Mesenchymal stem cell (in vitro differentiated cells and primary cell): ENCODE data around the gene ZNF879.
A peak's percentile ranks its signal among the peaks of the same experiment; 100 is the strongest.

Source experiments
- DNase-seq: peaks from one replicate; pipeline ENCODE4 v3.0.0-alpha.2; 2013
- H2AFZ ChIP-seq: one replicate; pipeline ENCODE4 v1.6.1; 2013; ENCODE audit warnings: low read depth, mild to moderate bottlenecking, control low read depth, inconsistent platforms, low read length, moderate library complexity
- H2AK5ac ChIP-seq: 2 replicates; pipeline ENCODE4 v1.6.1; 2013; ENCODE audit warnings: low read length, moderate library complexity, mild to moderate bottlenecking, inconsistent platforms; ENCODE audit not compliant: severe bottlenecking
- H2BK120ac ChIP-seq: one replicate; pipeline ENCODE4 v1.6.1; 2013; ENCODE audit warnings: low read depth, mild to moderate bottlenecking, inconsistent platforms, low read length, moderate library complexity
- H2BK12ac ChIP-seq, 2 experiments: one replicate each; pipeline ENCODE4 v1.6.1; 2013; ENCODE audit warnings: inconsistent platforms in 2 of 2, low read length in 2 of 2, mild to moderate bottlenecking in 2 of 2, moderate library complexity in 2 of 2, control low read depth in 1 of 2
- H2BK15ac ChIP-seq: one replicate; pipeline ENCODE4 v1.6.1; 2013; ENCODE audit warnings: mild to moderate bottlenecking, low read depth, inconsistent platforms; ENCODE audit not compliant: poor library complexity, severe bottlenecking
- H2BK5ac ChIP-seq: 2 replicates; pipeline ENCODE4 v1.6.1; 2013; ENCODE audit warnings: low read depth, mild to moderate bottlenecking, low read length, control low read depth, inconsistent platforms; ENCODE audit not compliant: poor library complexity, severe bottlenecking
- H3K14ac ChIP-seq, 2 experiments: one replicate each; pipeline ENCODE4 v1.6.1; 2013; ENCODE audit warnings: inconsistent platforms in 2 of 2, low read length in 2 of 2, control low read depth in 1 of 2, mild to moderate bottlenecking in 1 of 2, moderate library complexity in 1 of 2
- H3K18ac ChIP-seq, 2 experiments: one replicate each; pipeline ENCODE4 v1.6.1; 2013; ENCODE audit warnings: inconsistent platforms in 2 of 2, low read length in 2 of 2, control low read depth in 1 of 2, low read depth in 1 of 2, mild to moderate bottlenecking in 1 of 2
- H3K23ac ChIP-seq, 2 experiments: one replicate each; pipeline ENCODE4 v1.6.1; 2013; ENCODE audit warnings: inconsistent platforms in 2 of 2, low read length in 2 of 2, mild to moderate bottlenecking in 2 of 2, moderate library complexity in 2 of 2, control low read depth in 1 of 2
- H3K27ac ChIP-seq: 2 replicates; pipeline ENCODE4 v1.5.1; 2013; ENCODE audit warnings: mild to moderate bottlenecking, moderate library complexity, low read length, control low read depth, inconsistent platforms; ENCODE audit not compliant: poor library complexity, severe bottlenecking
- H3K27me3 ChIP-seq, 2 experiments: 2 replicates each; pipeline versions ENCODE4 v1.6.1 to v1.7.0; 2013; ENCODE audit warnings: low read length in 2 of 2, mild to moderate bottlenecking in 2 of 2, moderate library complexity in 2 of 2, control low read depth in 1 of 2, inconsistent platforms in 1 of 2; ENCODE audit not compliant: control insufficient read depth in 1 of 2, insufficient read depth in 1 of 2
- H3K36me3 ChIP-seq, 2 experiments: 2 replicates each; pipeline versions ENCODE4 v1.6.1 to v1.7.0; 2013; ENCODE audit warnings: low read length in 2 of 2, control low read depth in 1 of 2, inconsistent platforms in 1 of 2, low read depth in 1 of 2, mild to moderate bottlenecking in 1 of 2; ENCODE audit not compliant: insufficient read depth in 2 of 2, control insufficient read depth in 1 of 2
- H3K4ac ChIP-seq, 2 experiments: one replicate each; pipeline ENCODE4 v1.6.1; 2013; ENCODE audit warnings: inconsistent platforms in 2 of 2, low read length in 2 of 2, mild to moderate bottlenecking in 2 of 2, moderate library complexity in 2 of 2, control low read depth in 1 of 2, low read depth in 1 of 2
- H3K4me1 ChIP-seq: 2 replicates; pipeline ENCODE4 v1.6.1; 2013; ENCODE audit warnings: low read depth, low read length, control low read depth; ENCODE audit not compliant: control insufficient read depth, insufficient read depth
- H3K4me2 ChIP-seq: 2 replicates; pipeline ENCODE4 v1.6.1; 2013; ENCODE audit warnings: low read length, mild to moderate bottlenecking, inconsistent platforms; ENCODE audit not compliant: poor library complexity, severe bottlenecking
- H3K4me3 ChIP-seq, 2 experiments: 2 replicates each; pipeline versions ENCODE4 v1.5.1 to v1.7.0; 2013; ENCODE audit warnings: low read length in 2 of 2, mild to moderate bottlenecking in 2 of 2, control low read depth in 1 of 2, low read depth in 1 of 2; ENCODE audit not compliant: insufficient read depth in 1 of 2
- H3K79me1 ChIP-seq: replicated peaks from 2 replicates; pipeline ENCODE4 v1.6.1; 2013; ENCODE audit warnings: mild to moderate bottlenecking, control low read depth, low read length, inconsistent platforms; ENCODE audit not compliant: poor library complexity, severe bottlenecking
- H3K9ac ChIP-seq: 2 replicates; pipeline ENCODE4 v1.7.0; 2013; ENCODE audit warnings: mild to moderate bottlenecking, low read length, moderate library complexity
- H3K9me3 ChIP-seq: 2 replicates; pipeline ENCODE4 v1.7.0; 2013; ENCODE audit warnings: mild to moderate bottlenecking, low read length; ENCODE audit not compliant: control insufficient read depth
- H4K8ac ChIP-seq: one replicate; pipeline ENCODE4 v1.6.1; 2013; ENCODE audit warnings: inconsistent platforms, mild to moderate bottlenecking, low read length, moderate library complexity
- H4K91ac ChIP-seq: one replicate; pipeline ENCODE4 v1.6.1; 2013; ENCODE audit warnings: mild to moderate bottlenecking, low read length, inconsistent platforms
- WGBS: methylation state at CpG from one replicate; pipeline ENCODE4 v1.1.7; 2013; ENCODE audit warnings: mixed read lengths; 5-methylcytosine and 5-hydroxymethylcytosine counted together

The ZNF879 gene

DNA sequence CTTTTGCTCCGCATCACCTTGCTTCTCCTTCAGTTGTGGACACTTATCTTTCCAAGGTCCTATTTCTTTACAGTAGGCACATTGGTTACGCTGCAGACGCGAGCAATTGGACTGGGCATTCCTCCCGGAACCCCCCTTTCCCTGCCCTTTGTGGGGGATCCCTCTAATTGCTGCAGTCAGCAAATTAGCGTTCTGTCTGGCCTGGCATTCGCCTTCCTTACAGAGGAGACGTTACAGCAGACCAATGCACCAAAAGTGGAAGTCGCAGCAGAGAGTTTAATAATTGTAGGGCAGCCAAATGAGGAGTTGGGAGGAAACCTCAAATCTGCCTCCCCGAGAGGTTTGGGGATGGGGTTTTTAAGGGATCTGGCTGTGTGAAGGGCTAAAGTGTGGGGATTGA is 31.3 kb downstream of the ZNF879 start:
- Histone ChIP-seq H3K9ac (no peak overlapping the region), H2AFZ (no peak overlapping the region), H3K27me3 (no peaks in the 10 kb centered on the region), H3K23ac (no peak overlapping the region), H3K79me1 (no peaks in the 10 kb centered on the region), H3K4me3 (no peak overlapping the region), H3K14ac (no peak overlapping the region), H3K4me2 (no peak overlapping the region), H2BK5ac (no peak overlapping the region), H4K8ac (no peak overlapping the region), H3K4me1 (no peaks in the 10 kb centered on the region), H3K9me3 (peaks cover 36% of the 10 kb centered on the region), H4K91ac (no peak overlapping the region), H2AK5ac (no peak overlapping the region), H3K27ac (no peak overlapping the region), H2BK12ac (no peak overlapping the region), H2BK15ac (no peak overlapping the region), H3K36me3 (no peaks in the 10 kb centered on the region), H3K4ac (no peak overlapping the region), H3K18ac (no peak overlapping the region), H2BK120ac (no peak overlapping the region)
- 74% methylated on average over 10 of the region's 10 CpGs for WGBS
- DNase-seq = no peak

DNA sequence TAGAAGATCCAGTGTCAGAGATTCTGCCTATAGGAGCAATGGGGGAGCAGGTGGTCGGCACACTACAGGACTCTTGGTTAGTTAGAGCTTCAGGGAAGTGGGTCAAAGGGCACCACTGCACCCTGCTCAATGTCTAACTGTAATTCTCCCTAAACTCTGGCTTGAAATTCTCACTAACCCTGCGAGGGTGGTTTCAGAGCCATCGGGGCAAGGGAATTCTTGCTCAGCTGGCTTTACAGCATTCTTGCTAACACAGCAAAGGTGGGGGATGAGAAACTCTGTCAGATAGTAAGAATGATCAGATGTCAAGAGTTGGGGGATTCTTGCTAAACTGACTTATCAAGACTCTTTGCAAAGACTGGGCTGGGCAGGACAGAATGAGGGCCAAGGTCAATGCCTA is 31.8 kb downstream of the ZNF879 start:
- no peaks in the 10 kb centered on the region for H3K36me3 ChIP-seq
- H3K4ac ChIP-seq = no peak overlapping the region
- WGBS = 84% methylated on average over 3 of the region's 3 CpGs
- no peak overlapping the region for H3K4me2 ChIP-seq
- H3K18ac ChIP-seq = no peak overlapping the region
- H3K79me1 ChIP-seq = no peaks in the 10 kb centered on the region
- H3K27ac ChIP-seq = no peak overlapping the region
- H4K91ac ChIP-seq = no peak overlapping the region
- peaks cover 33% of the 10 kb centered on the region for H3K9me3 ChIP-seq
- H3K4me1 ChIP-seq = no peaks in the 10 kb centered on the region
- no peak overlapping the region for H2BK120ac ChIP-seq
- H2BK5ac ChIP-seq = no peak overlapping the region
- no peak overlapping the region for H3K4me3 ChIP-seq
- H2BK15ac ChIP-seq = no peak overlapping the region
- no peak overlapping the region for H3K9ac ChIP-seq
- H2BK12ac ChIP-seq = no peak overlapping the region
- H3K23ac ChIP-seq = no peak overlapping the region
- no peak overlapping the region for H2AK5ac ChIP-seq
- H2AFZ ChIP-seq = no peak overlapping the region
- DNase-seq = no peak
- H4K8ac ChIP-seq = no peak overlapping the region
- H3K27me3 ChIP-seq = no peaks in the 10 kb centered on the region
- H3K14ac ChIP-seq = no peak overlapping the region

DNA sequence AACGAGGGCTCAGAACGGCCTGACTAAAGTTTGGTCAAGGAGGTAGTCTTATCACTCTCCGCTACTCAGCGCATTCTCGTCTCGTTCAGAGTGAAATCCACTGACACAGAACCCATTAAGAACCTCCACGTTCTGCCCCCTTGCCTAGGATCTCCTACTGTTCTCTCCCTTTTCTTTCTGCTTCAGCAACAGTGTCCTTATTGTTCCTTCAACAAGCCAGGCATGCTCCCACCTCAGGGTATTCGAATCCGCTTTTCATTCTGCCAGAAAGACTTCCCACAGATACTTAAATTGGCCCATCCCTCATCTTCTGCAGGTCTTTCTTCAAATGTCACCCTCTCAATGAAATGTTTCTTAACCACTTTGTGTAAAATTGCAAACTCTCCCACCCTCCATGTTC is 32.2 kb downstream of the ZNF879 start:
- Histone ChIP-seq H2BK15ac (no peak overlapping the region), H3K36me3 (peaks cover 0 to 3% of the 10 kb centered on the region in 2 experiments), H3K4me1 (peaks cover 2% of the 10 kb centered on the region), H3K18ac (no peak overlapping the region), H3K4ac (no peak overlapping the region), H2BK5ac (no peak overlapping the region), H2AFZ (no peak overlapping the region), H3K4me3 (no peak overlapping the region), H4K91ac (no peak overlapping the region), H4K8ac (no peak overlapping the region), H3K9me3 (peaks cover 29% of the 10 kb centered on the region), H3K27me3 (no peaks in the 10 kb centered on the region), H3K14ac (no peak overlapping the region), H3K23ac (no peak overlapping the region), H3K9ac (no peak overlapping the region), H3K27ac (no peak overlapping the region), H3K79me1 (peaks cover 2% of the 10 kb centered on the region), H2BK12ac (no peak overlapping the region), H2BK120ac (no peak overlapping the region), H3K4me2 (no peak overlapping the region), H2AK5ac (no peak overlapping the region)
- DNase-seq = no peak
- WGBS = 79% methylated on average over 9 of the region's 9 CpGs

DNA sequence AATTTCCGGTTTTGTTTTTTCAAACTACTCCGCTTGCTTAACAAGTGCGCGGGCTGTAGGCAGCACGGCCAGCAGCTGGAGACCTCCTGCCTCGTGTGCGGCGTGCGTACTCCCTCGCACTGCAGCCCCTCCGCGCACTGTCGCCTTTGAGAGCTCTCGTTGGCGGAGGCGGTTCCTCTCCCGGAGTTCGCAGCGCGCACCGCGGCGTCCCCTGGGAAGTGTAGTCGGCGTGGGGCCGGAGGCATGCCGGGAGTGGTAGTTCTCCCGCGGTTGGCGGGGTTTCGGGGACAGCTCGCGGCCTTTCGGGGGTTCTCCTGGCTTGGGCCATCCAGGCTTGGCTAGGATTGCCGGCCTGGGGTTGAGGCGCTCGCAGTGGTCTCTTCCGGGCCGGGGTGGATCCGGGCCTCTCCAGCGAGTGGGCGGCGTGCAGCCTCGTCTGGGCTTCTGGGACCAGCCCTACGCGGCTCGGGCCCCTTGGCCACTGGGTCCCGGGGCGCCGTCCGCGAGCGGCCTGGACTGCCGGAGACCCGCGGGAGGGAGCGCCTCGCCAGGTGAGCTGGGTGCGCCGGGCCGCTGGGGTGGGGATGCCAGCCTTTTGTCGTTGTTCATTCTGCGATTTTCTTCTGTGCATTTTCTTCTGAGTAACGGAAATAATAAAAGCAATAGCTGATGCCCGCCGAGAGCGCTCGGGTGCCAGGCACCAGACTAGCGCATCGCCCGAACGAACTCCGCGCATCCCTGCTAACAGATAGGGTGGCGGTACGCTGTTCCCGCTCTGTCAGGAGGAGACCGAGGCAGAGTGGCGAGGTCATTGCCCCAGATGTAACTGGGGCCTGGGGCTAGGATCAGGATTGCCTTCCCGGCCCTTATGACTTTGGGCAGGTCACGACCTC is 36.8 kb downstream of the ZNF879 start, which contains the start of gene ZNF354C:
Gene ZNF354C, plus strand, starts transcription at position 258 of the 893 bp plus-strand sequence. CDS start 1,696 bp downstream, outside the sequence.
- WGBS = 43% methylated on average over 78 of the region's 81 CpGs
- no peak within 1 kb of the TSS for H2BK12ac ChIP-seq

More for the DNA sequence above, 36.8 kb downstream of the ZNF879 start, which contains the start of gene ZNF354C:
- no peaks in the 10 kb centered on the region for H3K27me3 ChIP-seq
- H2AFZ ChIP-seq = peak within 1 kb of the TSS; percentile 60
- no peak within 1 kb of the TSS for H2AK5ac ChIP-seq
- peak within 1 kb of the TSS; percentile 42 for H3K4me2 ChIP-seq
- no peak within 1 kb of the TSS for H2BK15ac ChIP-seq
- peaks cover 9 to 34% of the 10 kb centered on the region in 2 experiments for H3K36me3 ChIP-seq
- no peak within 1 kb of the TSS for H3K14ac ChIP-seq
- H4K8ac ChIP-seq = peak within 1 kb of the TSS; percentile 94
- H3K23ac ChIP-seq = no peak within 1 kb of the TSS
- H3K4me1 ChIP-seq = peaks cover 2% of the 10 kb centered on the region
- peaks cover 26% of the 10 kb centered on the region for H3K9me3 ChIP-seq
- no peak within 1 kb of the TSS for H3K27ac ChIP-seq
- peak within 1 kb of the TSS; percentile 87 for H3K9ac ChIP-seq
- no peak within 1 kb of the TSS for H2BK5ac ChIP-seq
- peak within 1 kb of the TSS; percentile 93 for H4K91ac ChIP-seq
- H3K79me1 ChIP-seq = peaks cover 7% of the 10 kb centered on the region
- peak within 1 kb of the TSS; percentile 53 to 84 for H3K4me3 ChIP-seq
- H3K4ac ChIP-seq = peak within 1 kb of the TSS; percentile 63 to 81
- H3K18ac ChIP-seq = peak within 1 kb of the TSS; percentile 50 to 79
- peak; percentile 85 for DNase-seq
- H2BK120ac ChIP-seq = peak within 1 kb of the TSS; percentile 61
